Gastrocnemius medialis (tissue), 4 donors: ENCODE measurements around the gene ARHGEF11. TPM values are rescaled to one million over a fixed set of nuclear protein-coding genes. Genes with fewer than 3 reads are reported as not detected.
A peak's percentile ranks its signal among the peaks of the same experiment; 100 is the strongest.

Source experiments
- ATAC-seq, 2 donors: fragments of 150-250 bp; one replicate each; pipeline ENCODE4 v1.9.1; 2016
- DNase-seq, 2 donors: peaks; one replicate each; pipeline ENCODE4 v3.0.0-alpha.2; 2019
- H3K27ac ChIP-seq, 4 donors: fragments of 200-600 bp; sonication (generic); 1 replicate in 1 of 4; 2 replicates in 3 of 4; pipeline ENCODE4 v1.5.1; 2016 to 2018; ENCODE audit warnings: mild to moderate bottlenecking in 2 of 4, moderate library complexity in 1 of 4
- H3K27me3 ChIP-seq, 3 donors: fragments of 200-600 bp; sonication (generic) in 2 of 3; 1 replicate in 1 of 3; 2 replicates in 2 of 3; pipeline versions ENCODE4 v1.5.1 to v1.6.0; 2016 to 2019; ENCODE audit warnings: mild to moderate bottlenecking in 1 of 3, moderate library complexity in 1 of 3
- H3K36me3 ChIP-seq, 2 donors: fragments of 200-600 bp; sonication (generic) in 1 of 2; one replicate each; pipeline ENCODE4 v1.5.1; 2017 to 2018
- H3K4me1 ChIP-seq, 2 donors: fragments of 200-600 bp; sonication (generic) in 1 of 2; one replicate each; pipeline ENCODE4 v1.5.1; 2016 to 2017; ENCODE audit warnings: mild to moderate bottlenecking in 2 of 2
- H3K4me3 ChIP-seq, 4 donors: fragments of 200-600 bp; sonication (generic) in 3 of 4; 1 replicate in 1 of 4; 2 replicates in 3 of 4; pipeline ENCODE4 v1.5.1; 2016 to 2019; ENCODE audit warnings: mild to moderate bottlenecking in 2 of 4
- H3K9me3 ChIP-seq, 3 donors: fragments of 200-600 bp; sonication (generic) in 2 of 3; 1 replicate in 1 of 3; 2 replicates in 2 of 3; pipeline ENCODE4 v1.5.1; 2016 to 2019
- CTCF ChIP-seq, 5 experiments: fragments of 450-650 bp in 3 of 5; fragments of 200-600 bp in 2 of 5; sonication (generic) in 2 of 5; IDR thresholded peaks in 4 of 5; conservative IDR thresholded peaks in 1 of 5; 1 replicate in 4 of 5; 2 replicates in 1 of 5; pipeline ENCODE4 v1.5.1; 2016 to 2019; ENCODE audit warnings: antibody characterized with exemption in 5 of 5, mild to moderate bottlenecking in 3 of 5, moderate library complexity in 3 of 5
- POLR2A ChIP-seq, 2 donors: fragments of 450-650 bp; IDR thresholded peaks; one replicate each; pipeline ENCODE4 v1.6.1; 2017; ENCODE audit warnings: antibody characterized with exemption in 2 of 2, mild to moderate bottlenecking in 2 of 2, moderate library complexity in 2 of 2
- in situ Hi-C, 4 donors: fragments of 200-750 bp; cut with MboI; loops; one replicate each; pipeline versions ENCODE4 v1.15.0 to v1.8.0; 2017; ENCODE audit warnings: low sequenced_read_pairs in 4 of 4
- intact Hi-C: fragments of 100-400 bp; cut with DNase I; formaldehyde crosslinking; loops from one replicate; pipeline ENCODE4 v1.15.1; 2023; ENCODE audit warnings: low total_unique reads
- total RNA-seq, 4 donors: library from RNA; depleted of rRNA; stranded (reverse); fragments of >200 nt; gene quantifications; one replicate each; pipeline versions ENCODE4 v1.1.0 to v1.2.3, GENCODE V29; 2016

The ARHGEF11 gene
- total RNA-seq, 4 donors from 2014 or later, result 19.5 to 33.4 (median 27.7) TPM

- peak; percentile 41 to 66 for DNase-seq
- in situ Hi-C loops, result loop anchor here in 2 of 4 donors (10.0 to 25.0 kb wide), 2 partner anchors 175 to 203 kb away; partner anchors contain the start of gene NES (in 1 of the 2)
- H3K4me3 ChIP-seq, result no peak overlapping the region
- peaks cover 6 to 19% (median 17%) of the 10 kb centered on the region in 3 donors for H3K27me3 ChIP-seq
- intact Hi-C loops, result loop anchor here (5.0 to 10.0 kb wide), 2 partner anchors 53 to 225 kb away; no protein-coding TSS in a partner anchor
- peaks cover 6 to 11% of the 10 kb centered on the region in 2 donors for H3K4me1 ChIP-seq
- ATAC-seq, result peak; percentile 24 to 67
- H3K36me3 ChIP-seq, result no peaks in the 10 kb centered on the region
- TF ChIP-seq CTCF (IDR thresholded peaks at IDR 0.05 in 4 of 5, conservative IDR thresholded peaks at IDR 0.05 in 1 of 5) (peak; percentile 55 to 78 (median 73)), POLR2A (IDR thresholded peaks at IDR 0.05) (no peak)
- no peaks in the 10 kb centered on the region for H3K9me3 ChIP-seq
- H3K27ac ChIP-seq, result no peak overlapping the region
Measured at GRCh38 chr1:156889802-156890580, 155.6 kb downstream of the ARHGEF11 start.

DNA sequence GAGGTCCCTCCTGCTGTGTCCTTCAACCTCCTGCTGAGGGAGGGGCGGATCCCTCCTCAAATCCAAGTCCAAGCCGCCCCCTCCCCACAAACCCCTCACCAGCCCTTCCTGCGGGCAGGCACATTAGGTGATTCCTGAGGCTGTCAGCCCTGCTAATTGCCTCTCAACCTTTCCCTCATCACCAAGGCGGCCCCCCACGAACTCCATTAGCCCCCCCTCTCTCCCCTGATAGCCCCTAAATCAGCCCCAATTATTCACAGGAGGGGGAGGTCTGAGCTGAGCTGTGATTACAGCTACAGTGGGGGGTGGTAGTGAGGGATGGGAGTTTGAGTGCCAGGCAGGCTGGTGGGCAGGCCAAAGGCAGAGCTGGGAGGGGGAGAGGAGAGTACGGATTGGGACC is 157.8 kb downstream of the ARHGEF11 start:
- ATAC-seq (no peak), DNase-seq (no peak)
- peaks cover 3 to 5% of the 10 kb centered on the region in 2 donors for H3K4me1 ChIP-seq
- H3K27ac ChIP-seq, result no peak overlapping the region
- H3K36me3 ChIP-seq, result no peaks in the 10 kb centered on the region
- intact Hi-C loops, result no loop called here
- H3K9me3 ChIP-seq, result no peaks in the 10 kb centered on the region
- TF ChIP-seq POLR2A (IDR thresholded peaks at IDR 0.05), result no peak
- no peak for TF ChIP-seq CTCF (IDR thresholded peaks at IDR 0.05 in 4 of 5, conservative IDR thresholded peaks at IDR 0.05 in 1 of 5)
- H3K4me3 ChIP-seq, result no peak overlapping the region
- in situ Hi-C loops, result loop anchor here in 2 of 4 donors (10.0 to 25.0 kb wide), 2 partner anchors 173 to 200 kb away; partner anchors contain the start of gene NES (in 1 of the 2)
- H3K27me3 ChIP-seq, result peaks cover 4 to 8% (median 4%) of the 10 kb centered on the region in 3 donors

DNA sequence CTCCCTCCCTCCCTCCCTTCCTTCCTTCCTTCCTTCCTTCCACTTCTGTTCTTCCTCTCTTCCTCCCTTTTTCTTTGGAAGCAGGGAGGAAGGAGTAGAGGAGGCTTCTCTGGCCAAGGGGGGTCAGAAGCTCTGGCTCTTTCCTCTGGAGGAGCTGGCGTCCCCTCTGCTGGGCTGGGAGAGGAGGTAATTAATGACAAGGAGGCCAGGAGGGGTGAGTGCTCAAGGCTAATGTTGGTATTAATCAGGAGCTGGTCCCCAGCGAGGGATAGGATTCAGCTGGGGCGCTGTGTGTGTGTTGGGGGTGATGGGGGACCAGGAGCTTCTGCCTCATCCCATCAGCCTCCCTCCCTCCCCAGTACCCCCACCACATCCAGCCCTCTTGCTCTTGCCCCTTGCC is 158.2 kb downstream of the ARHGEF11 start:
- in situ Hi-C loops, result loop anchor here in 2 of 4 donors (10.0 to 25.0 kb wide), 2 partner anchors 173 to 200 kb away; partner anchors contain the start of gene NES (in 1 of the 2)
- Histone ChIP-seq H3K9me3 (no peaks in the 10 kb centered on the region), H3K27ac (no peak overlapping the region), H3K27me3 (peaks cover 3 to 7% (median 4%) of the 10 kb centered on the region in 3 donors), H3K4me1 (peaks cover 2 to 3% of the 10 kb centered on the region in 2 donors), H3K4me3 (no peak overlapping the region), H3K36me3 (no peaks in the 10 kb centered on the region)
- intact Hi-C loops, result no loop called here
- ATAC-seq (no peak), DNase-seq (no peak)
- no peak for TF ChIP-seq CTCF (IDR thresholded peaks at IDR 0.05 in 4 of 5, conservative IDR thresholded peaks at IDR 0.05 in 1 of 5)
- no peak for TF ChIP-seq POLR2A (IDR thresholded peaks at IDR 0.05)

DNA sequence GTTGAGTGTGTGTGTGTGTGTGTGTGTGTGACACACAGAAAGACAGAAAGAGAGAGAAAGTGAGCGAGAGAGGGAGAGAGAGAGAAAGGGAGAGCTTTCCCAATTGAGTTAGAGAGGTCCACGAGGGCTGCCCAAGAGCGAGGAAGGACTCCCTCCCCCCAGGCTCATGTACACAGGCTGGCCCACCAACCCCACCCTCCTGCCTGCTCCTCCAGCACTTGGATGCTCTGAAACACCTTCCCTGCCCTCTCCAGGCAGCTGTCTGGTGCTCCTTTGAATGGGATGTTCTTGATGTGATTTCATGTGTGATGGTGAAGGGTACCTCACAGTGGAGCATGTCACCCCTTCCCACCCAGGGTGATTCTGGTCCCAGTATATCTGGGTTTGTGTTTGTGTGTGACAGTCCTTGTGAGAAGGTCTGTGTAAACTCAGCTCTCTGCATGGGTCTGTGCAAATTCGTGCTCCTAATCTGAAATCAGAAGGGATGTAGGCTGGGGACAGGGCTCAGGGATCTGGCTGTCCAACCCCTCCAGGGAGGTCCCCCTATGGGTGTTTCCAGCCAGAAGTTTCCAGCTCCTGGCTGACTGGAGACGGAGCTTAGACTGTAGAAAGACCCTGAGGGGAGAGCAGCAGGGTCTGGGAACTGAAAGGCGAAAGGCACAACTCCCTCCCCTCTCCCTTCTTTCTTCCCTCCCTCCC is 158.8 kb downstream of the ARHGEF11 start:
- peaks cover 0 to 6% (median 3%) of the 10 kb centered on the region in 3 donors for H3K27me3 ChIP-seq
- no peak for ATAC-seq
- intact Hi-C loops, result no loop called here
- peaks cover 0 to 2% of the 10 kb centered on the region in 2 donors for H3K4me1 ChIP-seq
- H3K36me3 ChIP-seq, result no peaks in the 10 kb centered on the region
- H3K27ac ChIP-seq, result no peak overlapping the region
- in situ Hi-C loops, result loop anchor here in 2 of 4 donors (10.0 to 25.0 kb wide), 2 partner anchors 172 to 199 kb away; partner anchors contain the start of gene NES (in 1 of the 2)
- H3K4me3 ChIP-seq, result no peak overlapping the region
- H3K9me3 ChIP-seq, result no peaks in the 10 kb centered on the region
- TF ChIP-seq CTCF (IDR thresholded peaks at IDR 0.05 in 4 of 5, conservative IDR thresholded peaks at IDR 0.05 in 1 of 5), result no peak
- TF ChIP-seq POLR2A (IDR thresholded peaks at IDR 0.05), result no peak
- DNase-seq, result no peak
